NCI-H748 treated with DMSO at 0.1 percent for 48 hours (cell line): ENCODE measurements around the gene ANTXR1.
"Not testable (repeated sequence)": the region's sequence is repeated elsewhere in the genome, so short reads cannot be mapped to it uniquely, and the experiment has no call there.

ENCODE experiments used
- DNase-seq: peaks from one replicate; lab custom pipeline; 2025; lab: John Stamatoyannopoulos, UW

Gene ANTXR1

DNA sequence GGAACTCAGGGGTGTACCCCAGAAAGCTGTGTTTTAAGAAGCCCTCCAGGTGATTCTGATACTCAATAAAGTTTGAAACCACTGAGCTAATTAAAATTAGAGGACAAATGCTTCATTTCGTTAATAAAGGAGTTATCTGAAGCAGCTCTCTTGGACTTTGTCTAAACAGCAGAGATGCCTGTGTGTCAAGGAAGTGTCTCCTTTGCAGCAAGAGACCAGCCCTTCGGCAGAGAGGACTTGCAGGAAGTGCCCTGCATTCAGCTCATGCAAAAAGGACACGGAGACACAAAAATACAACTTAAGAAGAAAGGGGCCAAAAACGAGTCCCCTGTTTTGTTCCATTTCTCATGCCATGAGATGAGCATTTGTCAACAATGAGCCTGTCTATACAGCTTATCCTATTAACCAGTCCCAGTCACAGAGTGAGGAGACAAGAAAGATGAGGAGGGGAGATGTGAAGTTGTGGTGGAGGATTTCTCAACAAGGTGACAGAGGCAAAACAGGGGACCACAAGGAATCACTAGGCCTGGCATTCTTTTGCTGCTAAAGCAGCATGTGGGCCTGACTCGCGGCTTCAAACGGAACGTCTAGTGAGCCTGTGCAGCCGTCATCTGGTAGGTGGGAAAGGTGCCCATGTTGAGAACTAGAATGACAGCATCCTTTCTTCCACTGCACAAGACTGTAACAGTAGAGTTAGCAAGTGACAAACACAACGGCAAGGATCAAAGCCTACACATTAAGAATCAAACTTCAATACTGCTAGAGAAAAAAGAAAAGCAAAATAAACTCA lies 152.3 kb downstream of the ANTXR1 start:
- no peak for DNase-seq

DNA sequence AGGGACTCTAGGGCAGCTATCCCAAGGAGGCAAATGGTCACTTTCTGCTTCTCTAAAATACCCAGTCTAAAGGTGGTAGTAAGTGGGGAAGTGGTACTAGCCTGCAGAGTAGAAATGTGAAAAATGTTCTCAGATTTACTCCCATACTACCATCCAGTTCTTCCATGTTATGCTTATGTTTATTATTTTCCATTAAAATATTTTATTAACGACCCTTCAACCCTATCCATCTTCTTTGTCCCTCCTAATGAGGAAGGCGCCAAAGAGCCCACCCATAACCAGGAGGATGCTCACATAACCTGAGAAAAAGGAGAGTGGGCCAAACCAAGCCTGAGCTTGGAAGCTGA lies 153.5 kb downstream of the ANTXR1 start:
- no peak for DNase-seq

DNA sequence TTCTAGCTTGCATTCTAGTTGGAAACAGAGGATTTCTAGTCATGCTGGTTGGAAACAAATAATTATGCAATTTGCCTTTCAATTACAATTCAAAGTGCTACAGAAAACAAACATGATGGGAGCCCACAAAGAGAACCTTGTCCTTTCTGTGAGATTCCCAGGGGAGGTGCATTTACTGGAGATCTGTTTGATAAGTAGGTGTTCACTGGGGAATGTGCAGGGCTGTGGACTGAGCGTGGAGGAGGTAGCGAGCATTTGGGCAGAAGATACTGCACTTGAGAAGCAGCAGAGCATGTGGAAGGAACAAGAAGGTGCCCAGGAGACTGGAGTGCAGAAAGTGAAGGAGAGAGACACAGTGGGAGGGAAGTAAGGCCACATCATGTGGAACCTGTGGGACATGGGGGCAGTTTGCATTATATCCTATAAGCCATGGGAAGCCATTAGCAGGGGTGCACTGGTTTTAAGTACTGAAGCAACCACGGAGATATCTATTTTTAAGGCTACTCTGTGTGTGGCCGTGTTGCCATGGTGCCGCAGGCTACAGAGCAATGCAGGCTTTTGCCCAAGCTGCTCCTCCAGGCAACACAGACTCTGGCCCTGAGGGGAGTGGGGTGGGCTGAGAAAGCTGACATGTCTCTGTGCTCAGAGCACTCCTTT lies 154.0 kb downstream of the ANTXR1 start:
- no peak for DNase-seq

DNA sequence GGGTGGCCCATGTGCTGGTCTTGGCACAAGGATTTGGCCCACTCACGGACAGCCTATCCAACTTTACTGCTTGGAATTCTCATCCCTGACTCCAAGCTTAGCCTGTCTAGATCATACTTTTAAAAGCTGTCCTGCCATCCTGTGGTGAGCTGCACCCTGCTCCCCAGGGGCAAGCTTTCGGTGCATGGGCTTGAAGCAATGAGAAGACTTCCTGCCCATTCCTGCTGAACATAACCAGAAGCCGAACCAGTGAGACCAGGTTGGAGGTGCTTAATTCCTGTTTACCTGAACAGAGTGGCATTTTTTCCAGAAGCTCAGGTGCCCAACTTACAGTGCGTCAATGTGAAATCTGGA lies 154.5 kb downstream of the ANTXR1 start:
- no peak for DNase-seq

DNA sequence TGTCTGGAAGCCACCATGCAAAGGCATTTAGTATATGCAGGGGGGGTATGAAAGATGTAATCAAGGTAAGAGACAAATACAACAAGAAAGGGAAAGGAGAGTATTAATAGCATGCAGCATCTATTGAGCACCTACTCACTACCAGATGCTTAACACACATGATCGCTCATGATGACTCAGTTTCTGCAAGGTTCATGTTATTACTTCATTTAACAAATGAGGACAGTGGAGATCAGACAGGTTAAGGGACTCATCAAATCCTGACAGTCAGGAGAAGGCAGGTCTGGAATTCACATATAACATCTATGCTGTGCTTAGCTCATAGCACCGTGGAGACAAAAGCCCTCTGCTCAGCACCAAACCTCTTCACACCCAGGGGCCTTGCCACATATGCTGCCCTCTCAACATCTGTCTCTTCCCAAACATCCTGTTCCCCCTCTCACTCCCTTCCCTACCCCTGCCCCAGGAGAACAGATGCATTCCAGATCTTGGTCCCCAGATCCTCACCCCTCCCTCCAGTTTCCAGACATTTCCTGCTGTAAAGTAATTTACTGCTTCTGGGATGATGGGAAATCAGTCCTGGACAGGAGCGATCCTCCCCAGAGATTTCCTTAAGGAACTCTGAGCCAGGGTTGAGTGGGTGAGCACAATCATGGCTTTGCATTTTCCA lies 155.3 kb downstream of the ANTXR1 start:
- no peak for DNase-seq

DNA sequence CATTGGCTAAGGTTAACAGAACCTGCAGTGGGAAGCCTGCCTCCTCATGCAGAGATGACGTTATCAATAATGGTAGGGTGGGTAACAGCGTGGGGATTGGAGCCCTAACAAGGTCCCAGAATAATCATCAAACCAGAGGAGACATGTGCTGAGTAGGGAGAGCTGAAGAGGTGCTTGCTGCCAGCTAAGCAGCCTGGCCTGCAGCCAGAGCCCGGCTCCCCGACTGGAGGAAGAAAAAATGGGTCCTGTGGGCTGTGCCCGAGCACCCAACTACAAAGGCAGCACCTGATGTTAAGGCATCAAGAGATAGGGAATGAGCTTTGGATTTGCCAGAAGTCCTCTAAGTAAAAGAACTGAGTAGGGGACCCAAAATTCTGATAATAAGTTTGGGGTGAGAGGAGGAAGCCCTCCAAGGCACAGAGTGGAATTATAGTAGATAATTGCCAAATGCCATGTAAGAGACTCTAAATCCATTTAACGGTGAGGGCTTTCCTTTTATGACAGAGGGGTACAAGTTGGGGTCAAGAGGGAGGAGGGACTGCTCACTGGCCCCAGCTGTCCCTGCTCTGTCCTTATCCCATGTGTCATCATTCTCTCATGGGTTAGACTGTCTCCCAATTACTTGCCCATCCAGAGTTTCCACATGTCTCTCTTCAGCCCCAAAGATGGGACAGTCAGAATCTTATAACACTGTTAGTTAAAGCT lies 156.1 kb downstream of the ANTXR1 start:
- no peak for DNase-seq

DNA sequence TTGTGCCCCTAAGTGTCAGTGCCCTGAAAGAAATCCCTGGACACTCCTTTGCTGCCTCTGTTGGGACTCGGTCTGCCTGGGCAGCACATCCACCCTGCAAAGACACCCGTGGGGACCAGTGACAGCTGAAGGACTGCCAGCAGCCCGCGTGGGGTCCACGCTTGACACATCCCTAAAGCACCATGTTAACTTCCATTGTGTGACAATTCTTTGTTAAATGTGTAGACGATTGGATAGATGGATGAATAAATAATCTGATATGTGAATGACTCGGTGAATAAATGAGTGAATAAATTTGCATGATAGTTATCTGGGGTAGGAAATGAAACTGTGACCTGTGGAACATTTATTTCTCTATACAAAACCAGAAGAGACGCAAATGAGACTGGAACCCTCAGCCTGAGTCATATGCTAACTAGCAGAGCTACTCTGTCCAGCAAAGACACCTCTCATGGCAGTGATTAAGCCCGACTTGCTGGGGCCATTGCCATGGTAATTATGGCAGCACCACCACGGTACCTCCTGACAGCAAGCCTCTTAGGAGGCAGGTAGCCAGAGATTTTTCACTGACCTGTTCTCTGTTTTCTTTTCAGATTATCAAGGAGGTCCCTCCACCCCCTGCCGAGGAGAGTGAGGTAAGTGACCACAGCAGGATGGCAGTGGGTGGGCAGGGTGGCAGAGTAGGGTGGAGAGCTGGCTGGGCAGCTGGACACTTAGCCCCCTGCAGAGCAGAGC lies 156.8 kb downstream of the ANTXR1 start:
- no peak for DNase-seq

DNA sequence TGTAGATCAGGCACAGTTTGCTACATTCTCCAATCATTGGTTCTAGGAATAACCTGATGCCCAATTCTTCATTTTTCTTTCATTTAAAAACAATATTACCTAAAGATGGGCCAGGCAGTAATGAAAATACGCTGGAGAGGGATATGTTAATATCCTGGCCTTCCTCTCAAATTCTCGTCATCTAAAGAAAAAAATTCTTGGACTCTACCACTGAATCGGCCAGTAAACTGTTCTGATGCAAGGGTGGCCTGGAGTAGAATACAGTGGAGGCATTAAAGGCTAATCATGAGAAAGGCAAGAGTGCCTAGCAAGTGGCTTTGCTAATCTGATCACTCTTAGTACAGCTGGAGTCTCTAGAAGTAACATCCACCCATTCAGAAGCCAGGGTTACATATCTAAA lies 157.7 kb downstream of the ANTXR1 start:
- no peak for DNase-seq

DNA sequence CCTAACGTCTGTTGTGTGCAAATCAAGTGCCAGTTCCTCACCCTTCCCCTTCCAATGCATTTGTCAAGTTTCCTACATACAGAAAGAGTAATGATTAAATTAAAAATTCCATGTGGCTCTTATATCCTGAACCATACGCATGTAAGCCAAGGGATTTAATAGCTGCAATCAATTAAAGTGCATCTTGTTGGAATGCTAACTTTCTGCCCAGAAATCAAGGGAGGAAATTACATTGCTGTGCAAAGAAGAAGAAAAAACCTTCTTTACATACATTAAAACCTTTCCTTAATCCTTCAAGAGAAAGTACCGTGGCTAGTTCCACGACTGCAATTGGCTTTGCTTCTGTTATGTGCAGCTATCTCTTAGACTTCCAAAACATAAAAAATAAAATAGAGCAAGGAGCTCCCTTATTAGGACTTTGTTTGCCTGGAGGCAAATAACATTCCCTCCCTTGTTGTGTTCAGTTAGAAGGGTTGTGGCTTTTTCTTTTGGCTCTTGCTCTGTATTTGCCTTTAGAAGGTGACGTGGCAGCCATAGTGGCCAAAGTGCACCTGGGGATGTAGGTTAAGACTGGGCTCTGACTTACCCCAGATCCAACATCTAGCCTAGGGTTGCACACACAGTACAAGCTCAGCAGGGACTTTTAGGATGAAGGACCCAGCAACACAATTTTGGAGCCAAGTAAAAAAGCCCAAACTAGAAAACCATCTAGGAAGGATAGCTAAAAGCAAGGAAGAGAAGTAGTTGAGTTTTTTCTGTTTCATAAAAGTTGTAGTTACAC lies 158.3 kb downstream of the ANTXR1 start:
- DNase-seq = no peak

DNA sequence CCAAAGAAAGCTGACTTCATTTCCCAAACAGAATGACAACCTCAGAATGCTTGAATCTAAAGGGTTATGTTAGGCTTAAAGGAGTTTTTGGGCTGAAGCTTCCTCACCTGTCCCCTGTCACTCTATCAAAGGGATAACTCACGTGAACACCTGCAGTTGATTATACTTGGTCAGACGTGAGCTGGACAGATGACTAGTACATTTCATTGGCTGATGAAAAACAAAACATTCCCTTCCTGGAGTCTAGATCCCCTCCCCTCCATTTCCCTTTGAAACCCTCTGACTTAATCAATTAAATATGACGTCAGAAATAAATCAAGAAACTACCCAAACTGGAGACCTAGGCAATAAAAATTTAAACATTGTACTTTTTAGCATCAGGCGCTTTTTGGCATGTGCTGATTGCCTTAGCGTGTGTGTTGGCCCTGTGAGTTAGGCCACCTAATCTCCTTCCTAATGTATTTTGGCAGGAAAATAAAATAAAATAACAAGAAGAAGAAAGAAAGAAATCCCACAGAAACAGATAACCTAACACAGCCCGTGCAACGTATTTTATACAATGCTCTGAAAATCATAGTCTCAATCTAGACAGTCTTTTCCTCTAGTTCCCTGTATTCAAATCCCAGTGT lies 159.0 kb downstream of the ANTXR1 start:
- DNase-seq = no peak

DNA sequence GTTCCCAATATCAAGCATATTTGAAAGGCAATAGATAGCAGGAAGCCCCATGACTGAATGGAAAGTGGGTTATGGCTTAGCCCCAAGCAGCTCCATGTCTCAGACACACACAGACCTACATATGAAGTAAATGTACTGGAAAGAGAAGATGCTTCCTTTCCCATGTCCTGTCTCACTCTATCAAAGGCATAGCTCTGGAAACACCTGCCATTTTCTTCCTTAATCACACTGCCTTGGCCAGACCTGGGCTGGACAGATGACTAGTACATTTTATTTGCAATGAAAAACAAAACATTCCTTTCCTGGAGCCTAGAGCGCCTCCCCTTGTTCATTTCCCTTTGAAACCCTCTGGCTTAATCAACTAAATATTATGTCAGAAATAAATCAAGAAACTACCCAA lies 160.7 kb downstream of the ANTXR1 start:
- no peak for DNase-seq

DNA sequence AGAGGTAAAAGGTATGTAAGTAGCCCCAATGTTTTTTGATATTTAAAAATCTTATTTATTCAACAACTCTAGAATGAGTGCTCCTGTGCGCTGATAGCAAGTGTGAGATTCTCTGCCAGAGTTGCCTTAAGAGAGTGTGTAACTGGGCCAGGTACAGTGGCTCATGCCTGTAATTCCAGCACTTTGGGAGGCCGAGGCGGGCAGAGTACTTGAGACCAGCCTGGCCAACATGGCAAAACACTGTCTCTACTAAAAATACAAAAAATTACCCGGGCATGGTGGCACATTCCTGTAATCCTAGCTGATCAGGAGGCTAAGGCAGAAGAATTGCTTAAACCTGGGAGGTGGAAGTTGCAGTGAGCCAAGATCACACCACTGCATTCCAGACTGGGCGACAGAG lies 161.2 kb downstream of the ANTXR1 start:
- not testable (repeated sequence) for DNase-seq

DNA sequence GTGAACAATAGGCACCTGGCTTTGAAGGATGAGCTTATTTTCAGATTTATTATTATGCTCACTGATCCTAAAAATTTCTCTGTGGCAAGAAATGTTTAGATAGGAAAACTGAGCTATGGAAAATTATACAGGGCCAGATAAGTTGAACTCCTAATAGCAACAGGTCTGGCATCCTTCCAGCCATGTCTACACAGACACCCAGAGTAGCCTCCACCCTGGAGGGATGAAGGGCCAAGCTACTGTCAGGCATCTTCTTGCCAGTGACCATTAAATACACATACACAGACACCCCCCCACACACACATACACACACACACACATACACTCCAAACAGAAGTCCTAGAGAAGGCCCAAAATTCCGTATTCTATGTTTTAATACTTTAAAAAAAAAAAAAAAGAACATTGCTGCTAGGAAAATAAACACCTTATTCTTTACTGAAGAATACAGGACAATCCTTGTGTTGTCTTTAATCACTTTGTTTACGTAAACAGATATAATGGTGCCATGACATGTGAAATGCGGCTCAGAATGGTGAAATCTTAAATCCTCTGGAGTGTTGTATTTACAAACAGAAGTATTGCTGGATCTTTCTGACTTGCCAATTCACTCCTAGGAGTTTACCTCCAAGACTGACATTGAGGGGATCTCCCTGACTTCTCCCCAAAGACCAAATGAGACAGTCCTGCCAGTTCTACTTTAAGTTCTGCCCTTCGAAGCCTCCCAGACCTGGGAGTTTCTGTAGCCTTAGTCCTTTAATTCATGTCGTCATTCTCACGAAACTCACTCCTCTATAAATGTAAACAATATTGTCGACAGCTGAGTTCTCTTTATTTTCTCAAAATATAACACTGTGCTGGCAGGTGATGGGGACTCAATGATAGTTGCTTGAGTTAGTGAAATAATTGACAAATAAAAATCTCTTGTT lies 163.1 kb downstream of the ANTXR1 start:
- no peak for DNase-seq

DNA sequence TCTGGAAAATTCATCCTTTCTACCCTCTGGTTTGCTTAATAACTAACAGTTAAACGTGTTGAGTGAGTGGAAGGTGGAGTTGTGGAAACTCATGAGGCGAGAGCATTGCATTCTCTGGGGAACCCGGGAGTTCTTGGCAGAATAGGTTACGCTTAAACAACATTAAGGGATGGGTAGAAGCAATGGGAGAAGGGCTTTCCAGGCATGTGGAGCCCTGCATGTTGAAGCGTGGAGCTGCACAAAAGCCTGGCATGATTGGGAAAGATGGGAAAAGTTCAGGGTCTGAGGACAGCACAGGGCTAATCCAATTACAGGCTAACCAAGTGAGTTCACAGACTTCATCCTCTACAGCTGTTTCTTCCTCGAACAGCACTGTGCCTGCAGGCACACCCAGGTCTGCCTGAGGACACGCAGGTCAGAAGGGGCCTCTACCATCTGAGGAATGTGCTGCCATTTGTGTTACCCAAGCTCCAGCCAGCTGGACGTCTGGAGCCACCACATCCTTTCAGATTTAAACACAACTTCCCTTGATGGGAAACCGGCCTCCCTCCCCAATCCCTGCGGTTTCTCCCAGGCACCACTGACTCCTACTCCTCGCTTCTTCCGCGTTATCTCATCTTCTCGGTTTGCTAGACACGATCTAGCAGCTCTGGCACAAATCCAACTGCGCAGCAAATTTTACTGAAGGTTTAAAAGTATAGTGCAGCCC lies 164.2 kb downstream of the ANTXR1 start:
- no peak for DNase-seq

DNA sequence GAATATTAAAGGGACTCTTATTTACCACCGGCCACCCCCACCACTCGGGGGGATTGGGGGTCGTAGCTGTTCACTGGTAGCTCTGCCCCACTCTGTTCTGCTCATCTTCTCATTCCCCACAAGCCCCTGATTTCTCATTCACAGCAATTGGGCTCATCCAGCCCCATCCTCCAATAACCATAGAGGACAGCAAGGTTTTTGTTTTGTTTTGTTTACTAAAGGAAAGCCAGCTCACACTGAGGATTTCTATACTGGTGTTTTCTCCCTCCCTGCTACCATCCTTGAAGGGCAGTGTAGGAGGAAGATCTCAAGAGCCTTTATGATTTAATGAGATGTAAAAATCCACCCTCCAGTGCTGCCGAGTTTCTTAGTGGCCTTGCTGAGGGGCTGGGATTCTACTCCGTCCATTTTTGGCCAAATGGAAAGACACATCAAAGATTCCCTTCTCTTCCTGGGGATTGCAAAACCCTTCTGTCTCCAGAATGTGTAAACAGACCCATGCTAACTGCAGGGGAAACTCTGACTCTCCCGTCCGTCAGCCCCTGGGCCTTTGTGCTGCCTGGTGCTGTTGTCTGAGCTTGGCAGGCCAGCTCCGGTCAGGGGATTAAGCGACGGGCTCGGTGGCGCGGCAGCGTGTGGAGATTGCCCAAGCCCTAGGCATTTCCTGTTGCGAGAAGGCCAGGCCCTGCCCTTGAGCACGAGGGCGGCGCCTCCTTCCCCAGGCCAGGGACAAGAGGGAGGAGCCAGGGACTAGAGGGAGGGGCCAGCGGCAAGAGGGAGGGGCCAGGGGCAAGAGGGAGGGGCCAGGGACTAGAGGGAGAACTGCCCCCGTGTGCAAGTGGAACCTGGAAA lies 165.0 kb downstream of the ANTXR1 start:
- DNase-seq = no peak

DNA sequence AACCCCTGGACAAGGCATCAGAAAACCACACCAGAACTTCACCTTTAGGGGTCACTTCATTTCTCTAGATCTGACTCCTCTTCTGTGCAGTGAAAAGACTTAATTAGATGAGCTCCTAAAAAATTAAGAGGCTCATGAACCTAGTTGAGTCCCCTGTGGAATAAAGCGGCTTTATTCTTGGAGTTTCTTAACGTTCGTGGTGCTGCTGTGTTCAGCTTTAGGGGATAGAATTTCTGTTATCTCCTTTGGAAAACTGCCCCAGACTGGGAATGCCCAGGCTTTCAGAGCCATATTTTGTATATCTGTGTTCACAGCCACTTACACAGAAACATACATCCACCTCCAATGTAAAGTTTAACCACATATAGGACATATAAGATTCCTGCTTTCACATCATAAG lies 165.8 kb downstream of the ANTXR1 start:
- DNase-seq = no peak

DNA sequence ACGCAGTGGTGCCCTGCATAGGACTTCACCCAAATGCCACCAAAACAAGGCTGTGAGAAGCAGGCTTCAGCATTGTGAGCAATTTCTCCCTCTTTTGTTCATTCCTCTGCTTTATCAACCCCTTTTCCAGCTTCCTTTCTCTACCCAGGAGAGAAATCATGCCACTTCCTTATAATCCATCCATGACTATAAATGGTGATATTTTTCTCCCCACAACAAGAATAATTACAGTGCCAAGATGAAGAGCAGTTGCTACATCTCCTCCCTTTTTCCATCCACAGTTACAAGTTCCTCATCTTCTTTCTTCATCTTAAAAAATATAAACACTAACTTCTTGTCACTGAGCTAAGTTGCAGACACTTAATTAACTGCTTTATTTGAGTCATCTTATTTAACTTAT lies 167.2 kb downstream of the ANTXR1 start:
- DNase-seq = no peak

DNA sequence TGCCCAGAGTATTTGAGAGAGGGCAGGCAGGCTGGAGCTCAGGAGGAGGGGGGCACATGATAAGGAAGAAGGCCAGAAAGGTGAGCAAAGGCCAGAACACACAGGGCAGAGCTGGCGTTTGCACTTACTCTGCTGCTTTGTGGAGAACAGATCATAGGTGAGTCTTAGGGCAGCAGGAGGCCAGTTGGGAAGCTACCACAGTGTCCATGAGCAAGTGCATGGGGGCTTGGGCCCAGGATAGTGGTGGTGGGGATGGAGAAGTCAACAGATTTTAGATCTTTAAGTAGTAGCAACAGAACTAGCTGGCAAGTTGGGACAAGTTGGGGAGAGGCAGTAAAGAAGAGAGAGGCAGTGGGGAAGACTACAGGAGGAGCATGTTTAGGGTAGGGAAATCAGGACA lies 168.0 kb downstream of the ANTXR1 start:
- no peak for DNase-seq
